HG03460 (cell line): ENCODE measurements around the gene LDLRAD3.

ENCODE experiments used
- ATAC-seq: cut with Tn5 transposase; IDR thresholded peaks from one replicate; pipeline ENCODE4 v1.9.1; 2021; ENCODE audit not compliant: unreplicated experiment

Gene LDLRAD3

GRCh38 chr11:36228689-36229088 is 284.8 kb downstream of the LDLRAD3 start:
- ATAC-seq: no peak

- no peak for ATAC-seq
Observed at GRCh38 chr11:36229091-36229705, 285.3 kb downstream of the LDLRAD3 start.

GRCh38 chr11:36230779-36231699 is 287.2 kb downstream of the LDLRAD3 start:
- no peak for ATAC-seq

GRCh38 chr11:36233204-36233603 is 289.3 kb downstream of the LDLRAD3 start:
- ATAC-seq: no peak

GRCh38 chr11:36234825-36235224 is 291.0 kb downstream of the LDLRAD3 start:
- no peak for ATAC-seq

- no peak for ATAC-seq
Observed at GRCh38 chr11:36235750-36236149, 291.9 kb downstream of the LDLRAD3 start.

GRCh38 chr11:36237391-36237790 is 293.5 kb downstream of the LDLRAD3 start:
- no peak for ATAC-seq

GRCh38 chr11:36238036-36238631 is 294.3 kb downstream of the LDLRAD3 start:
- ATAC-seq: no peak

GRCh38 chr11:36238881-36239280 is 295.0 kb downstream of the LDLRAD3 start:
- ATAC-seq: no peak

GRCh38 chr11:36239636-36240035 is 295.8 kb downstream of the LDLRAD3 start:
- ATAC-seq: no peak

- no peak for ATAC-seq
Observed at GRCh38 chr11:36240173-36240572, 296.3 kb downstream of the LDLRAD3 start.

GRCh38 chr11:36240801-36241200 is 296.9 kb downstream of the LDLRAD3 start:
- no peak for ATAC-seq

GRCh38 chr11:36241497-36241896 is 297.6 kb downstream of the LDLRAD3 start:
- no peak for ATAC-seq

- ATAC-seq: no peak
Observed at GRCh38 chr11:36243641-36244040, 299.8 kb downstream of the LDLRAD3 start.

GRCh38 chr11:36247493-36247892 is 303.6 kb downstream of the LDLRAD3 start:
- no peak for ATAC-seq

- no peak for ATAC-seq
Observed at GRCh38 chr11:36248436-36248835, 304.6 kb downstream of the LDLRAD3 start.

GRCh38 chr11:36249246-36249645 is 305.4 kb downstream of the LDLRAD3 start:
- ATAC-seq: no peak

GRCh38 chr11:36251823-36252222 is 308.0 kb downstream of the LDLRAD3 start:
- ATAC-seq: no peak

- no peak for ATAC-seq
Observed at GRCh38 chr11:36253238-36253637, 309.4 kb downstream of the LDLRAD3 start.

- ATAC-seq: no peak
Observed at GRCh38 chr11:36254713-36255112, 310.9 kb downstream of the LDLRAD3 start.

GRCh38 chr11:36257351-36257750 is 313.5 kb downstream of the LDLRAD3 start:
- ATAC-seq: no peak
